Islet of Langerhans (tissue), 1 donor: ENCODE measurements around the gene ZNF839.
"Not testable (repeated sequence)": the region's sequence is repeated elsewhere in the genome, so short reads cannot be mapped to it uniquely, and the experiment has no call there.

Experiments used
- FAIRE-seq: peaks from one replicate; lab custom pipeline; 2011; peaks lifted over from hg19 to GRCh38; lab: Jason Lieb, UNC

Gene ZNF839

GRCh38 chr14:102319351-102320032 is at the start of gene ZNF839:
Gene ZNF839 (plus strand): TSS chr14:102319746. CDS start chr14:102319766, 20 bp downstream.
- FAIRE-seq = no peak

GRCh38 chr14:102272392-102272791 is 47.2 kb upstream of the ZNF839 start:
- FAIRE-seq = no peak

- no peak for FAIRE-seq
Observed at GRCh38 chr14:102275866-102276265, 43.7 kb upstream of the ZNF839 start.

GRCh38 chr14:102277874-102278630 is 41.5 kb upstream of the ZNF839 start:
- no peak for FAIRE-seq

- FAIRE-seq = no peak
Observed at GRCh38 chr14:102278631-102278935, 41.0 kb upstream of the ZNF839 start.

GRCh38 chr14:102279282-102279681 is 40.3 kb upstream of the ZNF839 start:
- no peak for FAIRE-seq

- no peak for FAIRE-seq
Observed at GRCh38 chr14:102279688-102280348, 39.7 kb upstream of the ZNF839 start.

GRCh38 chr14:102280376-102280962 is 39.1 kb upstream of the ZNF839 start:
- FAIRE-seq = no peak

- no peak for FAIRE-seq
Observed at GRCh38 chr14:102282751-102283465, 36.6 kb upstream of the ZNF839 start.

GRCh38 chr14:102283631-102284129 is 35.9 kb upstream of the ZNF839 start:
- FAIRE-seq = no peak

GRCh38 chr14:102285106-102285505 is 34.4 kb upstream of the ZNF839 start:
- FAIRE-seq = no peak

GRCh38 chr14:102288139-102288538 is 31.4 kb upstream of the ZNF839 start:
- FAIRE-seq = no peak

- no peak for FAIRE-seq
Observed at GRCh38 chr14:102292441-102292840, 27.1 kb upstream of the ZNF839 start.

GRCh38 chr14:102293781-102294180 is 25.8 kb upstream of the ZNF839 start:
- FAIRE-seq = no peak

- FAIRE-seq = peak; percentile 61
Observed at GRCh38 chr14:102295270-102295669, 24.3 kb upstream of the ZNF839 start.

GRCh38 chr14:102297436-102298170 is 21.9 kb upstream of the ZNF839 start:
- no peak for FAIRE-seq

GRCh38 chr14:102298303-102299070 is 21.1 kb upstream of the ZNF839 start:
- not testable (repeated sequence) for FAIRE-seq

GRCh38 chr14:102303664-102304063 is 15.9 kb upstream of the ZNF839 start:
- no peak for FAIRE-seq

- peak; percentile 62 for FAIRE-seq
Observed at GRCh38 chr14:102304611-102305506, 14.7 kb upstream of the ZNF839 start, which contains the start of gene MOK. Gene MOK (minus strand): TSS chr14:102305164. CDS start chr14:102304968, 196 bp downstream.
